GM23338 (cell line): ENCODE data around the gene MOB3B. TPM values are rescaled to one million over a fixed set of nuclear protein-coding genes. Genes with fewer than 3 reads are reported as not detected.

Experiments used
- ATAC-seq: fragments of 200-7000 bp; cut with Tn5 transposase; 3 replicates; pipeline ENCODE4 v1.9.1; 2020
- DNase-seq: peaks from one replicate; pipeline ENCODE4 v3.0.0-alpha.2; 2015; ENCODE audit warnings: low spot score
- H2AFZ ChIP-seq: fragments of 200-600 bp; sonication (generic); 2 replicates; pipeline ENCODE4 v1.8.0; 2016; ENCODE audit warnings: antibody characterized with exemption, mild to moderate bottlenecking, moderate library complexity
- H3F3A ChIP-seq: fragments of 200-600 bp; sonication (generic); replicated peaks from 2 replicates; pipeline ENCODE4 v1.8.0; 2017; ENCODE audit warnings: antibody characterized with exemption, mixed run types, low read depth
- H3K27ac ChIP-seq: fragments of 200-600 bp; sonication (generic); 2 replicates; pipeline ENCODE4 v1.6.1; 2016; ENCODE audit warnings: low read depth
- H3K27me3 ChIP-seq: fragments of 200-600 bp; sonication (generic); 2 replicates; pipeline ENCODE4 v1.8.0; 2016; ENCODE audit warnings: mild to moderate bottlenecking, mixed run types, moderate library complexity; ENCODE audit not compliant: insufficient read depth
- H3K36me3 ChIP-seq: fragments of 200-600 bp; sonication (generic); 2 replicates; pipeline ENCODE4 v1.8.0; 2016; ENCODE audit warnings: mild to moderate bottlenecking; ENCODE audit not compliant: insufficient read depth
- H3K4me1 ChIP-seq: fragments of 200-600 bp; sonication (generic); 2 replicates; pipeline ENCODE4 v1.8.0; 2016; ENCODE audit warnings: mild to moderate bottlenecking, moderate library complexity; ENCODE audit not compliant: insufficient read depth
- H3K4me2 ChIP-seq: fragments of 200-600 bp; sonication (generic); 2 replicates; pipeline ENCODE4 v1.7.1; 2017; ENCODE audit warnings: mixed run types
- H3K4me3 ChIP-seq: fragments of 200-600 bp; sonication (generic); 2 replicates; pipeline ENCODE4 v1.6.1; 2016; ENCODE audit warnings: mixed run types
- H3K79me2 ChIP-seq: fragments of 200-600 bp; sonication (generic); replicated peaks from 2 replicates; pipeline ENCODE4 v1.8.0; 2017; ENCODE audit warnings: mild to moderate bottlenecking; ENCODE audit not compliant: insufficient read depth
- H3K9me2 ChIP-seq: fragments of 200-600 bp; sonication (generic); 2 replicates; pipeline ENCODE4 v1.8.0; 2017; ENCODE audit not compliant: insufficient read depth
- H4K20me1 ChIP-seq: fragments of 200-600 bp; sonication (generic); replicated peaks from 2 replicates; pipeline ENCODE4 v1.8.0; 2017; ENCODE audit warnings: mild to moderate bottlenecking; ENCODE audit not compliant: insufficient read depth
- H3K27ac Mint-ChIP-seq: 2 replicates; pipeline ENCODE4 v1.8.0; 2020; ENCODE audit warnings: inconsistent platforms, mild to moderate bottlenecking, moderate library complexity, mixed read lengths
- H3K27me3 Mint-ChIP-seq: 3 replicates; pipeline ENCODE4 v1.8.0; 2022; ENCODE audit warnings: low read depth, mild to moderate bottlenecking, moderate library complexity, mixed read lengths, inconsistent platforms; ENCODE audit not compliant: insufficient read depth, poor library complexity
- H3K36me3 Mint-ChIP-seq: 3 replicates; pipeline ENCODE4 v1.8.0; 2021; ENCODE audit warnings: low read depth, mild to moderate bottlenecking, inconsistent platforms, moderate library complexity, mixed read lengths
- H3K4me1 Mint-ChIP-seq: 3 replicates; pipeline ENCODE4 v1.8.0; 2020; ENCODE audit warnings: mild to moderate bottlenecking, inconsistent platforms, mixed read lengths
- H3K4me3 Mint-ChIP-seq: 3 replicates; pipeline ENCODE4 v1.8.0; 2021; ENCODE audit warnings: moderate library complexity, mild to moderate bottlenecking, inconsistent platforms, mixed read lengths
- H3K9me3 Mint-ChIP-seq: 3 replicates; pipeline ENCODE4 v1.8.0; 2020; ENCODE audit warnings: moderate library complexity, mild to moderate bottlenecking, inconsistent platforms, mixed read lengths
- CREB1 ChIP-seq: fragments of 250-450 bp; sonication (Bioruptor Pico); IDR thresholded peaks from 2 replicates; pipeline ENCODE4 v1.5.0; 2020; ENCODE audit warnings: low read depth, mild to moderate bottlenecking, moderate library complexity
- EZH2 ChIP-seq: fragments of 200-600 bp; sonication (generic); IDR thresholded peaks from one replicate; pipeline ENCODE4 v1.8.0; 2017; ENCODE audit warnings: antibody characterized with exemption, mild to moderate bottlenecking, low read depth; ENCODE audit not compliant: unreplicated experiment
- EZH2phosphoT487 ChIP-seq: fragments of 200-600 bp; sonication (generic); IDR thresholded peaks from one replicate; pipeline ENCODE4 v1.8.1; 2018; ENCODE audit warnings: antibody characterized with exemption; ENCODE audit not compliant: unreplicated experiment
- JUNB ChIP-seq: IDR thresholded peaks from one replicate; pipeline ENCODE4 v1.6.1; 2016; ENCODE audit warnings: antibody characterized with exemption; ENCODE audit not compliant: unreplicated experiment
- NANOG ChIP-seq: IDR thresholded peaks from 2 replicates; pipeline ENCODE4 v1.6.1; 2016; ENCODE audit warnings: antibody characterized with exemption, borderline replicate concordance
- POLR2AphosphoS5 ChIP-seq: IDR thresholded peaks from 2 replicates; pipeline ENCODE4 v1.6.1; 2016; ENCODE audit warnings: antibody characterized with exemption, low read depth
- STAT1 ChIP-seq: IDR thresholded peaks from one replicate; pipeline ENCODE4 v1.6.1; 2016; ENCODE audit warnings: antibody characterized with exemption; ENCODE audit not compliant: unreplicated experiment
- ZNF114 ChIP-seq: fragments of 250-450 bp; sonication (Bioruptor Pico); IDR thresholded peaks from 2 replicates; pipeline ENCODE4 v1.5.0; 2020; ENCODE audit warnings: mild to moderate bottlenecking, moderate library complexity
- ZNF331 ChIP-seq: fragments of 250-450 bp; sonication (Bioruptor Pico); IDR thresholded peaks from 2 replicates; pipeline ENCODE4 v1.5.0; 2020; ENCODE audit warnings: low read depth, mild to moderate bottlenecking, moderate library complexity
- polyA plus RNA-seq: library from polyadenylated mRNA; unstranded; fragments of >200 nt; fragmentation: Nextera tagmentation; extraction: Ambion mirVana; gene quantifications from 2 replicates; pipeline ENCODE4 v1.2.1, GENCODE V29; 2016
- total RNA-seq: library from RNA; depleted of rRNA; stranded (reverse); fragments of >200 nt; shearing (Covaris generic); gene quantifications from 2 replicates; pipeline ENCODE4 v1.2.3, GENCODE V29; 2014
- TF ChIP-seq, protein P1 (sequence below), 2 experiments: fragments of 200-600 bp in 1 of 2; sonication (generic) in 1 of 2; conservative IDR thresholded peaks; 2 replicates each; pipeline versions ENCODE4 v1.5.1 to v1.6.1; 2016 to 2017; ENCODE audit warnings: antibody characterized with exemption in 2 of 2, low read depth in 2 of 2, mild to moderate bottlenecking in 2 of 2, moderate library complexity in 1 of 2
- TF ChIP-seq, protein P2 (sequence below): IDR thresholded peaks from one replicate; pipeline ENCODE4 v1.6.1; 2018; ENCODE audit warnings: antibody characterized with exemption; ENCODE audit not compliant: unreplicated experiment
- TF ChIP-seq, protein P3 (sequence below): IDR thresholded peaks from 2 replicates; pipeline ENCODE4 v1.6.1; 2016; ENCODE audit warnings: antibody characterized with exemption
- TF ChIP-seq, protein P4 (sequence below): fragments of 250-450 bp; sonication (Bioruptor Pico); IDR thresholded peaks from 2 replicates; pipeline ENCODE4 v1.5.0; 2020; ENCODE audit warnings: mild to moderate bottlenecking, moderate library complexity

Gene MOB3B
- total and polyA plus RNA-seq, 2 experiments from 2014 or later: 7.6 to 12.1 TPM

DNA sequence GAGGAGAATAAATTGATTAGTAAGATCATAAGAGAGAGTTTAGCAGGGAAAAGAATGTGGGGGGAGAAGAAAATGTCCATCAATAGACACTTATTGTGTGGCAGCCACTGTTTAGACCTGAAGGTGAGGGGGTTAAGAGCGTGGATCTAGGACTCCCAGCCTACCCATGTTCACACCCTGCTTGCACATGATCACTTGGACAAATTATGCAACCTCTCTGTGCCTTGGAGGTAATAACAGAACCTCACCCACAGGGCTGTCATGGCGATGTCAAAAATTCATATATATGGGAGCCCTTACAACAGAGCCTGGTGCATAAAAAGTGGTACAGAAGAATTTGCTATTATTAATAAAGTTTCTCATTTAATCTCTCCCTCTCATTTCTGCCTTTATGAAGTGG lies 146.6 kb downstream of the MOB3B start:
- peaks cover 31% of the 10 kb centered on the region for H3K4me1 Mint-ChIP-seq
- no peak for ATAC-seq

More for the DNA sequence above, 146.6 kb downstream of the MOB3B start:
- Histone ChIP-seq H3K4me3 (no peak overlapping the region), H3K27me3 (no peaks in the 10 kb centered on the region), H3F3A (no peaks in the 10 kb centered on the region), H3K27ac (no peak overlapping the region), H3K4me1 (peaks cover 8% of the 10 kb centered on the region), H2AFZ (no peak overlapping the region), H3K79me2 (no peaks in the 10 kb centered on the region), H4K20me1 (no peaks in the 10 kb centered on the region), H3K36me3 (no peaks in the 10 kb centered on the region), H3K9me2 (no peaks in the 10 kb centered on the region), H3K4me2 (no peak overlapping the region)
- Mint-ChIP-seq H3K9me3 (no peaks in the 10 kb centered on the region), H3K4me3 (no peak overlapping the region), H3K27me3 (no peaks in the 10 kb centered on the region), H3K27ac (no peak overlapping the region), H3K36me3 (no peaks in the 10 kb centered on the region)
- no peak for TF ChIP-seq CREB1 (CRISPR knock-in tag)
- TF ChIP-seq NANOG: no peak
- TF ChIP-seq, protein P1, sequence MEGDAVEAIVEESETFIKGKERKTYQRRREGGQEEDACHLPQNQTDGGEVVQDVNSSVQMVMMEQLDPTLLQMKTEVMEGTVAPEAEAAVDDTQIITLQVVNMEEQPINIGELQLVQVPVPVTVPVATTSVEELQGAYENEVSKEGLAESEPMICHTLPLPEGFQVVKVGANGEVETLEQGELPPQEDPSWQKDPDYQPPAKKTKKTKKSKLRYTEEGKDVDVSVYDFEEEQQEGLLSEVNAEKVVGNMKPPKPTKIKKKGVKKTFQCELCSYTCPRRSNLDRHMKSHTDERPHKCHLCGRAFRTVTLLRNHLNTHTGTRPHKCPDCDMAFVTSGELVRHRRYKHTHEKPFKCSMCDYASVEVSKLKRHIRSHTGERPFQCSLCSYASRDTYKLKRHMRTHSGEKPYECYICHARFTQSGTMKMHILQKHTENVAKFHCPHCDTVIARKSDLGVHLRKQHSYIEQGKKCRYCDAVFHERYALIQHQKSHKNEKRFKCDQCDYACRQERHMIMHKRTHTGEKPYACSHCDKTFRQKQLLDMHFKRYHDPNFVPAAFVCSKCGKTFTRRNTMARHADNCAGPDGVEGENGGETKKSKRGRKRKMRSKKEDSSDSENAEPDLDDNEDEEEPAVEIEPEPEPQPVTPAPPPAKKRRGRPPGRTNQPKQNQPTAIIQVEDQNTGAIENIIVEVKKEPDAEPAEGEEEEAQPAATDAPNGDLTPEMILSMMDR (conservative IDR thresholded peaks at IDR 0.05; ENCODE audit: low read depth in 2 of 2): no peak
- TF ChIP-seq, protein P2, sequence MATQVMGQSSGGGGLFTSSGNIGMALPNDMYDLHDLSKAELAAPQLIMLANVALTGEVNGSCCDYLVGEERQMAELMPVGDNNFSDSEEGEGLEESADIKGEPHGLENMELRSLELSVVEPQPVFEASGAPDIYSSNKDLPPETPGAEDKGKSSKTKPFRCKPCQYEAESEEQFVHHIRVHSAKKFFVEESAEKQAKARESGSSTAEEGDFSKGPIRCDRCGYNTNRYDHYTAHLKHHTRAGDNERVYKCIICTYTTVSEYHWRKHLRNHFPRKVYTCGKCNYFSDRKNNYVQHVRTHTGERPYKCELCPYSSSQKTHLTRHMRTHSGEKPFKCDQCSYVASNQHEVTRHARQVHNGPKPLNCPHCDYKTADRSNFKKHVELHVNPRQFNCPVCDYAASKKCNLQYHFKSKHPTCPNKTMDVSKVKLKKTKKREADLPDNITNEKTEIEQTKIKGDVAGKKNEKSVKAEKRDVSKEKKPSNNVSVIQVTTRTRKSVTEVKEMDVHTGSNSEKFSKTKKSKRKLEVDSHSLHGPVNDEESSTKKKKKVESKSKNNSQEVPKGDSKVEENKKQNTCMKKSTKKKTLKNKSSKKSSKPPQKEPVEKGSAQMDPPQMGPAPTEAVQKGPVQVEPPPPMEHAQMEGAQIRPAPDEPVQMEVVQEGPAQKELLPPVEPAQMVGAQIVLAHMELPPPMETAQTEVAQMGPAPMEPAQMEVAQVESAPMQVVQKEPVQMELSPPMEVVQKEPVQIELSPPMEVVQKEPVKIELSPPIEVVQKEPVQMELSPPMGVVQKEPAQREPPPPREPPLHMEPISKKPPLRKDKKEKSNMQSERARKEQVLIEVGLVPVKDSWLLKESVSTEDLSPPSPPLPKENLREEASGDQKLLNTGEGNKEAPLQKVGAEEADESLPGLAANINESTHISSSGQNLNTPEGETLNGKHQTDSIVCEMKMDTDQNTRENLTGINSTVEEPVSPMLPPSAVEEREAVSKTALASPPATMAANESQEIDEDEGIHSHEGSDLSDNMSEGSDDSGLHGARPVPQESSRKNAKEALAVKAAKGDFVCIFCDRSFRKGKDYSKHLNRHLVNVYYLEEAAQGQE: no peak
- TF ChIP-seq ZNF114 (CRISPR knock-in tag): no peak
- no peak for TF ChIP-seq EZH2
- TF ChIP-seq STAT1: no peak
- TF ChIP-seq, protein P3, sequence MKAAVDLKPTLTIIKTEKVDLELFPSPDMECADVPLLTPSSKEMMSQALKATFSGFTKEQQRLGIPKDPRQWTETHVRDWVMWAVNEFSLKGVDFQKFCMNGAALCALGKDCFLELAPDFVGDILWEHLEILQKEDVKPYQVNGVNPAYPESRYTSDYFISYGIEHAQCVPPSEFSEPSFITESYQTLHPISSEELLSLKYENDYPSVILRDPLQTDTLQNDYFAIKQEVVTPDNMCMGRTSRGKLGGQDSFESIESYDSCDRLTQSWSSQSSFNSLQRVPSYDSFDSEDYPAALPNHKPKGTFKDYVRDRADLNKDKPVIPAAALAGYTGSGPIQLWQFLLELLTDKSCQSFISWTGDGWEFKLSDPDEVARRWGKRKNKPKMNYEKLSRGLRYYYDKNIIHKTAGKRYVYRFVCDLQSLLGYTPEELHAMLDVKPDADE: no peak
- TF ChIP-seq EZH2phosphoT487: no peak
- no peak for TF ChIP-seq POLR2AphosphoS5
- TF ChIP-seq, protein P4, sequence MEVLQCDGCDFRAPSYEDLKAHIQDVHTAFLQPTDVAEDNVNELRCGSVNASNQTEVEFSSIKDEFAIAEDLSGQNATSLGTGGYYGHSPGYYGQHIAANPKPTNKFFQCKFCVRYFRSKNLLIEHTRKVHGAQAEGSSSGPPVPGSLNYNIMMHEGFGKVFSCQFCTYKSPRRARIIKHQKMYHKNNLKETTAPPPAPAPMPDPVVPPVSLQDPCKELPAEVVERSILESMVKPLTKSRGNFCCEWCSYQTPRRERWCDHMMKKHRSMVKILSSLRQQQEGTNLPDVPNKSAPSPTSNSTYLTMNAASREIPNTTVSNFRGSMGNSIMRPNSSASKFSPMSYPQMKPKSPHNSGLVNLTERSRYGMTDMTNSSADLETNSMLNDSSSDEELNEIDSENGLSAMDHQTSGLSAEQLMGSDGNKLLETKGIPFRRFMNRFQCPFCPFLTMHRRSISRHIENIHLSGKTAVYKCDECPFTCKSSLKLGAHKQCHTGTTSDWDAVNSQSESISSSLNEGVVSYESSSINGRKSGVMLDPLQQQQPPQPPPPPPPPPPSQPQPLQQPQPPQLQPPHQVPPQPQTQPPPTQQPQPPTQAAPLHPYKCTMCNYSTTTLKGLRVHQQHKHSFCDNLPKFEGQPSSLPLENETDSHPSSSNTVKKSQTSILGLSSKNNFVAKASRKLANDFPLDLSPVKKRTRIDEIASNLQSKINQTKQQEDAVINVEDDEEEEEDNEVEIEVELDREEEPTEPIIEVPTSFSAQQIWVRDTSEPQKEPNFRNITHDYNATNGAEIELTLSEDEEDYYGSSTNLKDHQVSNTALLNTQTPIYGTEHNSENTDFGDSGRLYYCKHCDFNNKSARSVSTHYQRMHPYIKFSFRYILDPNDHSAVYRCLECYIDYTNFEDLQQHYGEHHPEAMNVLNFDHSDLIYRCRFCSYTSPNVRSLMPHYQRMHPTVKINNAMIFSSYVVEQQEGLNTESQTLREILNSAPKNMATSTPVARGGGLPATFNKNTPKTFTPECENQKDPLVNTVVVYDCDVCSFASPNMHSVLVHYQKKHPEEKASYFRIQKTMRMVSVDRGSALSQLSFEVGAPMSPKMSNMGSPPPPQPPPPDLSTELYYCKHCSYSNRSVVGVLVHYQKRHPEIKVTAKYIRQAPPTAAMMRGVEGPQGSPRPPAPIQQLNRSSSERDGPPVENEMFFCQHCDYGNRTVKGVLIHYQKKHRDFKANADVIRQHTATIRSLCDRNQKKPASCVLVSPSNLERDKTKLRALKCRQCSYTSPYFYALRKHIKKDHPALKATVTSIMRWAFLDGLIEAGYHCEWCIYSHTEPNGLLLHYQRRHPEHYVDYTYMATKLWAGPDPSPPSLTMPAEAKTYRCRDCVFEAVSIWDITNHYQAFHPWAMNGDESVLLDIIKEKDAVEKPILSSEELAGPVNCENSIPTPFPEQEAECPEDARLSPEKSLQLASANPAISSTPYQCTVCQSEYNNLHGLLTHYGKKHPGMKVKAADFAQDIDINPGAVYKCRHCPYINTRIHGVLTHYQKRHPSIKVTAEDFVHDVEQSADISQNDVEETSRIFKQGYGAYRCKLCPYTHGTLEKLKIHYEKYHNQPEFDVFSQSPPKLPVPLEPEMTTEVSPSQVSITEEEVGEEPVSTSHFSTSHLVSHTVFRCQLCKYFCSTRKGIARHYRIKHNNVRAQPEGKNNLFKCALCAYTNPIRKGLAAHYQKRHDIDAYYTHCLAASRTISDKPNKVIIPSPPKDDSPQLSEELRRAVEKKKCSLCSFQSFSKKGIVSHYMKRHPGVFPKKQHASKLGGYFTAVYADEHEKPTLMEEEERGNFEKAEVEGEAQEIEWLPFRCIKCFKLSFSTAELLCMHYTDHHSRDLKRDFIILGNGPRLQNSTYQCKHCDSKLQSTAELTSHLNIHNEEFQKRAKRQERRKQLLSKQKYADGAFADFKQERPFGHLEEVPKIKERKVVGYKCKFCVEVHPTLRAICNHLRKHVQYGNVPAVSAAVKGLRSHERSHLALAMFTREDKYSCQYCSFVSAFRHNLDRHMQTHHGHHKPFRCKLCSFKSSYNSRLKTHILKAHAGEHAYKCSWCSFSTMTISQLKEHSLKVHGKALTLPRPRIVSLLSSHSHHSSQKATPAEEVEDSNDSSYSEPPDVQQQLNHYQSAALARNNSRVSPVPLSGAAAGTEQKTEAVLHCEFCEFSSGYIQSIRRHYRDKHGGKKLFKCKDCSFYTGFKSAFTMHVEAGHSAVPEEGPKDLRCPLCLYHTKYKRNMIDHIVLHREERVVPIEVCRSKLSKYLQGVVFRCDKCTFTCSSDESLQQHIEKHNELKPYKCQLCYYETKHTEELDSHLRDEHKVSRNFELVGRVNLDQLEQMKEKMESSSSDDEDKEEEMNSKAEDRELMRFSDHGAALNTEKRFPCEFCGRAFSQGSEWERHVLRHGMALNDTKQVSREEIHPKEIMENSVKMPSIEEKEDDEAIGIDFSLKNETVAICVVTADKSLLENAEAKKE (CRISPR knock-in tag): no peak
- TF ChIP-seq ZNF331 (CRISPR knock-in tag): no peak
- TF ChIP-seq JUNB: no peak
- DNase-seq: no peak
